SH-SY5Y (cell line): ENCODE results near the gene MAPK1IP1L.

ENCODE experiments used
- GATA2 ChIP-seq: IDR thresholded peaks from 2 replicates; pipeline ENCODE4 v1.6.1; 2011; ENCODE audit warnings: mild to moderate bottlenecking, low read depth, low read length
- GATA3 ChIP-seq: IDR thresholded peaks from 2 replicates; pipeline ENCODE4 v1.6.1; 2011; ENCODE audit warnings: low read depth, mild to moderate bottlenecking, low read length, moderate library complexity

The MAPK1IP1L gene

DNA sequence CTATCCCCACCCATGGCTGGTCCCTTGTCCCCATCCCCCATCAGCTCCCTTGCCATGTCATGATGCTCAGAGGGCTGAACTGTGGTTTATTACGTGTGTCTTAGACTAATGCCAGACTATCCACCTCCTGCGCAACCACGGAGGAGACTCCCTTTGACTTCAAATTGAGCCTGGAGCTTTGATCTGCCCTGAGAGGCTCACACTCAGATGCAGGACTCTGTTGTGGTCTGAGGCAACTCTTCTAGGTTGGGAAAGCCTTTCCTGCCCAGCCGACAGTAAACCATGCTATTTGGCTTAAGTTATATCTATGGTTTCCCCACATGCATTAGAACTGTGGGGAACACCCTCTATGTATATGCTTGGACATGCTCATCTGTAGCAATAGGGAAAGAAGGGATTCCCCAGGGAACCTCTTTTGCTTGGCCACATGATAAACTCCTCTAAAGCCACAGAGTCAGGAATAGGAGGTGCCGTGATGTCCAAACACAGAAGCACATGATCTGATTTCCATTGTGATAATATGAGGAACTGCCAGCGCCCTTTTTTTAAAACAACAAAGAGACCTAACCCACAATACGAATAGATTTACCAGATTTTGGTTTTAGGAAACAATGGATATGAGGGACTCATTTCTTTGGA is 66.5 kb downstream of the MAPK1IP1L start:
- TF ChIP-seq GATA3 (no peak), GATA2 (no peak)

DNA sequence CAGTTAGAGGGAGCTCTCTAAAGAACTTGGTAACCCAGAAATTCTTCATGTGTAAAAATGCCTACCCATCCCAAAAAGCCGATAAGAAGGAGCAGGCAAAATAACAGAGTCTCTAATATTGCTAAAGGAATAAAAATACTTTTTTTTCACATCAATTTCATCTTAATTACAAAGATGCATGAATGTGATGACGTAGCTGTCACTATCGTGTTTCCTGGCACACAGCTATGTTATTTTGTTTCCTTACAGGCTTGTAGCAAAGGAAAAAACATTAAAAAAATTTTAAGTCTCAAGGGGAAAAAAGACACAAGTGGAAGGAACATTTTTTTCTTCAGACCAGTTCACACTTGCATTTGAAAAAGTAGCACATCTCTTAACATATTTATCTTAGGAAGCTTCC is 67.3 kb downstream of the MAPK1IP1L start:
- TF ChIP-seq GATA3 (no peak), GATA2 (no peak)
